Liver (tissue), 9 donors: ENCODE results near the gene CAMSAP3. TPM values are rescaled to one million over a fixed set of nuclear protein-coding genes. Genes with fewer than 3 reads are reported as not detected.

Source experiments
- DNase-seq: peaks from one replicate; pipeline ENCODE4 v3.0.0-alpha.2; 2017; ENCODE audit warnings: low spot score
- H3K27ac ChIP-seq, 2 donors: one replicate each; pipeline ENCODE4 v1.7.0; 2013; ENCODE audit warnings: inconsistent platforms in 2 of 2, low read length in 2 of 2, control low read depth in 1 of 2, low read depth in 1 of 2, mild to moderate bottlenecking in 1 of 2
- H3K27me3 ChIP-seq, 4 donors: one replicate each; pipeline versions ENCODE4 v1.6.1 to v1.7.0; 2013; ENCODE audit warnings: low read length in 3 of 4, inconsistent platforms in 1 of 4, mild to moderate bottlenecking in 1 of 4, moderate library complexity in 1 of 4; ENCODE audit not compliant: control insufficient read depth in 4 of 4, insufficient read depth in 4 of 4
- H3K36me3 ChIP-seq, 4 donors: one replicate each; pipeline versions ENCODE4 v1.6.1 to v1.7.0; 2013; ENCODE audit warnings: low read length in 3 of 4, mild to moderate bottlenecking in 3 of 4, low read depth in 1 of 4, moderate library complexity in 1 of 4; ENCODE audit not compliant: control insufficient read depth in 4 of 4, insufficient read depth in 3 of 4
- H3K4me1 ChIP-seq, 4 donors: one replicate each; pipeline versions ENCODE4 v1.6.1 to v1.7.0; 2013; ENCODE audit warnings: low read length in 3 of 4, mild to moderate bottlenecking in 3 of 4, moderate library complexity in 1 of 4; ENCODE audit not compliant: control insufficient read depth in 4 of 4, insufficient read depth in 4 of 4
- H3K4me3 ChIP-seq, 3 donors: one replicate each; pipeline versions ENCODE4 v1.6.1 to v1.7.0; 2013; ENCODE audit warnings: low read length in 3 of 3, control low read depth in 1 of 3, low read depth in 1 of 3, mild to moderate bottlenecking in 1 of 3
- H3K9ac ChIP-seq, 2 donors: one replicate each; pipeline ENCODE4 v1.7.0; 2013; ENCODE audit warnings: low read length in 2 of 2, mild to moderate bottlenecking in 2 of 2, moderate library complexity in 2 of 2, control low read depth in 1 of 2, low read depth in 1 of 2
- H3K9me3 ChIP-seq, 4 donors: one replicate each; pipeline versions ENCODE4 v1.6.1 to v1.7.0; 2013; ENCODE audit warnings: low read length in 3 of 4; ENCODE audit not compliant: control insufficient read depth in 4 of 4
- ATF3 ChIP-seq: IDR thresholded peaks from 2 replicates; pipeline ENCODE4 v1.6.1; 2016; ENCODE audit warnings: antibody characterized with exemption
- CTCF ChIP-seq: fragments of 150-350 bp; IDR thresholded peaks from 2 replicates; pipeline ENCODE4 v1.5.1; 2017; ENCODE audit warnings: improper control_type of control experiment, low read depth, low read length; ENCODE audit not compliant: missing input control
- EGR1 ChIP-seq, 2 donors: IDR thresholded peaks; 2 replicates each; pipeline ENCODE4 v1.6.1; 2016 to 2018; ENCODE audit warnings: antibody characterized with exemption in 2 of 2, low read depth in 2 of 2
- FOXA1 ChIP-seq: IDR thresholded peaks from 2 replicates; pipeline ENCODE4 v1.6.1; 2016; ENCODE audit warnings: antibody characterized with exemption
- FOXA2 ChIP-seq: IDR thresholded peaks from 2 replicates; pipeline ENCODE4 v1.6.1; 2016; ENCODE audit warnings: antibody characterized with exemption
- GABPA ChIP-seq, 2 donors: IDR thresholded peaks in 1 of 2; conservative IDR thresholded peaks in 1 of 2; 2 replicates each; pipeline ENCODE4 v1.6.1; 2016; ENCODE audit warnings: antibody characterized with exemption in 2 of 2, mild to moderate bottlenecking in 1 of 2, moderate library complexity in 1 of 2
- HNF4A ChIP-seq, 2 donors: conservative IDR thresholded peaks; 2 replicates each; pipeline ENCODE4 v1.6.1; 2016; ENCODE audit warnings: antibody characterized with exemption in 2 of 2, mild to moderate bottlenecking in 2 of 2
- HNF4G ChIP-seq: IDR thresholded peaks from 2 replicates; pipeline ENCODE4 v1.6.1; 2016; ENCODE audit warnings: antibody characterized with exemption
- JUND ChIP-seq, 2 donors: IDR thresholded peaks; 2 replicates each; pipeline ENCODE4 v1.6.1; 2016; ENCODE audit warnings: antibody characterized with exemption in 2 of 2
- MAX ChIP-seq: IDR thresholded peaks from 2 replicates; pipeline ENCODE4 v1.6.1; 2016; ENCODE audit warnings: antibody characterized with exemption
- NR2F2 ChIP-seq: IDR thresholded peaks from 2 replicates; pipeline ENCODE4 v1.6.1; 2016; ENCODE audit warnings: antibody characterized with exemption
- RAD21 ChIP-seq, 2 donors: IDR thresholded peaks; 2 replicates each; pipeline ENCODE4 v1.6.1; 2016; ENCODE audit warnings: antibody characterized with exemption in 2 of 2, mild to moderate bottlenecking in 2 of 2
- REST ChIP-seq: IDR thresholded peaks from 2 replicates; pipeline ENCODE4 v1.6.1; 2016; ENCODE audit warnings: antibody characterized with exemption, mild to moderate bottlenecking
- RXRA ChIP-seq, 2 donors: IDR thresholded peaks; 2 replicates each; pipeline ENCODE4 v1.6.1; 2017 to 2018; ENCODE audit warnings: antibody characterized with exemption in 2 of 2, mild to moderate bottlenecking in 1 of 2
- SP1 ChIP-seq: IDR thresholded peaks from 2 replicates; pipeline ENCODE4 v1.6.1; 2018; ENCODE audit warnings: antibody characterized with exemption, mild to moderate bottlenecking
- TAF1 ChIP-seq: conservative IDR thresholded peaks from 2 replicates; pipeline ENCODE4 v1.6.1; 2016; ENCODE audit warnings: antibody characterized with exemption, mild to moderate bottlenecking
- YY1 ChIP-seq: IDR thresholded peaks from 2 replicates; pipeline ENCODE4 v1.6.1; 2016; ENCODE audit warnings: antibody characterized with exemption, mild to moderate bottlenecking
- ZBTB33 ChIP-seq: IDR thresholded peaks from 2 replicates; pipeline ENCODE4 v1.6.1; 2016; ENCODE audit warnings: antibody characterized with exemption
- polyA plus RNA-seq, 2 donors: library from polyadenylated mRNA; stranded (reverse) in 1 of 2; unstranded in 1 of 2; fragments of 200-250 nt in 1 of 2; fragments of >200 nt in 1 of 2; fragmentation: Nextera tagmentation in 1 of 2; extraction: Ambion mirVana in 1 of 2; gene quantifications; one replicate each; pipeline versions ENCODE4 v1.2.1 to v1.2.3, GENCODE V29; 2013 to 2015
- total RNA-seq, 2 donors: library from RNA; depleted of rRNA; stranded (reverse); fragments of >200 nt; gene quantifications; one replicate each; pipeline ENCODE4 v1.2.3, GENCODE V29; 2014
- donor health status: healthy.
- donor health status: healthy.
- donor health status: healthy.
- donor health status: healthy.
- donor health status: healthy.

CAMSAP3 gene
- total and polyA plus RNA-seq, 4 donors, result 4.4 to 19.1 (median 9.8) TPM

GRCh38 chr19:7600721-7601120 is 5.1 kb downstream of the CAMSAP3 start:
- Histone ChIP-seq H3K27ac (no peak overlapping the region), H3K9me3 (no peaks in the 10 kb centered on the region), H3K9ac (no peak overlapping the region), H3K4me3 (no peak overlapping the region), H3K36me3 (peaks cover 0 to 2% (median 1%) of the 10 kb centered on the region in 4 donors), H3K4me1 (peaks cover 2 to 21% (median 8%) of the 10 kb centered on the region in 4 donors), H3K27me3 (no peaks in the 10 kb centered on the region)
- TF ChIP-seq RXRA (IDR thresholded peaks at IDR 0.05), result no peak
- TF ChIP-seq EGR1 (IDR thresholded peaks at IDR 0.05; ENCODE audit: low read depth in 2 of 2), result no peak
- no peak for TF ChIP-seq ZBTB33
- no peak for TF ChIP-seq ATF3
- TF ChIP-seq CTCF, result no peak
- no peak for TF ChIP-seq HNF4G
- TF ChIP-seq RAD21 (IDR thresholded peaks at IDR 0.05), result no peak
- no peak for TF ChIP-seq HNF4A (conservative IDR thresholded peaks at IDR 0.05)
- TF ChIP-seq MAX, result no peak
- no peak for TF ChIP-seq JUND (IDR thresholded peaks at IDR 0.05)
- TF ChIP-seq REST, result no peak
- no peak for TF ChIP-seq YY1
- TF ChIP-seq FOXA2, result no peak
- TF ChIP-seq SP1, result no peak
- no peak for TF ChIP-seq FOXA1
- no peak for TF ChIP-seq NR2F2
- no peak for TF ChIP-seq GABPA (IDR thresholded peaks at IDR 0.05 in 1 of 2, conservative IDR thresholded peaks at IDR 0.05 in 1 of 2)
- no peak for TF ChIP-seq TAF1
- no peak for DNase-seq
